Hematopoietic multipotent progenitor cell treated with erythropoietin and hydrocortisone succinate and interleukin-3 and kit ligand, for 6 days (in vitro differentiated cells): ENCODE measurements around the gene LGR6.
A peak's percentile ranks its signal among the peaks of the same experiment; 100 is the strongest.

Experiments used
- DNase-seq: peaks from one replicate; pipeline ENCODE4 v3.0.0-alpha.2; 2015

LGR6 gene

GRCh38 chr1:202302166-202302565, 108.6 kb downstream of the LGR6 start:
- DNase-seq = no peak

- no peak for DNase-seq
Measured at GRCh38 chr1:202304375-202304774, 110.8 kb downstream of the LGR6 start.

- DNase-seq = no peak
Measured at GRCh38 chr1:202305168-202305567, 111.6 kb downstream of the LGR6 start.

- DNase-seq = no peak
Measured at GRCh38 chr1:202306535-202307345, 113.1 kb downstream of the LGR6 start.

GRCh38 chr1:202310071-202310725, 116.6 kb downstream of the LGR6 start:
- no peak for DNase-seq

- no peak for DNase-seq
Measured at GRCh38 chr1:202310746-202311145, 117.1 kb downstream of the LGR6 start.

- no peak for DNase-seq
Measured at GRCh38 chr1:202311875-202312635, 118.5 kb downstream of the LGR6 start.

- peak; percentile 86 for DNase-seq
Measured at GRCh38 chr1:202315576-202316168, 122.1 kb downstream of the LGR6 start.

- DNase-seq = no peak
Measured at GRCh38 chr1:202316186-202316585, 122.6 kb downstream of the LGR6 start.

GRCh38 chr1:202317941-202318925, 124.6 kb downstream of the LGR6 start:
- DNase-seq = no peak

GRCh38 chr1:202319381-202320080, 125.9 kb downstream of the LGR6 start:
- DNase-seq = no peak

GRCh38 chr1:202320081-202320405, 126.4 kb downstream of the LGR6 start:
- no peak for DNase-seq

GRCh38 chr1:202323731-202324130, 130.1 kb downstream of the LGR6 start:
- DNase-seq = no peak

GRCh38 chr1:202324646-202325045, 131.0 kb downstream of the LGR6 start:
- DNase-seq = no peak

- DNase-seq = peak; percentile 19
Measured at GRCh38 chr1:202329891-202330290, 136.3 kb downstream of the LGR6 start.

GRCh38 chr1:202333861-202334260, 140.3 kb downstream of the LGR6 start:
- DNase-seq = no peak

- DNase-seq = peak; percentile 92
Measured at GRCh38 chr1:202343652-202344349, 150.2 kb downstream of the LGR6 start.

- no peak for DNase-seq
Measured at GRCh38 chr1:202348005-202348508, 154.5 kb downstream of the LGR6 start.

GRCh38 chr1:202348509-202349205, 155.1 kb downstream of the LGR6 start, which contains the start of gene PPP1R12B:
TSS of gene PPP1R12B (plus strand) at chr1:202348699. CDS start at chr1:202348852, 153 bp downstream.
- DNase-seq = peak; percentile 99
